GM21717 (cell line): ENCODE measurements around the gene TNFAIP8L2.

Experiments
- ATAC-seq: cut with Tn5 transposase; IDR thresholded peaks from one replicate; pipeline ENCODE4 v1.9.1; 2021; ENCODE audit warnings: mild to moderate bottlenecking, moderate library complexity; ENCODE audit not compliant: unreplicated experiment

The TNFAIP8L2 gene

DNA sequence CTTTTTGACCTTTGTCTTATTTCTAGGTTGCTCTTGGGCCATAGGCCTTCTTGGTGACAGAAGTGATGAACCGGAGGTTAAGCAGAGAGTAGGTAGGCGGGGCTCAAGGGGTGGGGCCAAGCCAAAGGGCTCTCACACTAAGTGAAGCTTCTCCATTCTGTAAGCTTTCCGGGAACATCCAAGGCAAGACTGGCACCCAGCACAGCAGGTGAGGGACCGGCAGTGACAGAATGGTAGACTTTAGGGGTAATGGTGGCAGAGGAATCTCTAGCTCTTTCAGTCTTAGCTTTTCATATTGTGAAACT, at the start of gene TNFAIP8L2:
TSS of gene TNFAIP8L2 (plus strand) at position 135 of the 305 bp plus-strand sequence. CDS start 2,049 bp downstream, outside the sequence.
- ATAC-seq = peak; percentile 62

- no peak for ATAC-seq
These were observed 49.6 kb upstream of the TNFAIP8L2 start for GRCh38 chr1:151106894-151107293.

GRCh38 chr1:151108331-151108730, 48.1 kb upstream of the TNFAIP8L2 start:
- no peak for ATAC-seq

- ATAC-seq = no peak
These were observed 42.6 kb upstream of the TNFAIP8L2 start for GRCh38 chr1:151113877-151114276.

GRCh38 chr1:151124763-151125403, 31.6 kb upstream of the TNFAIP8L2 start:
- no peak for ATAC-seq

- no peak for ATAC-seq
These were observed 27.6 kb upstream of the TNFAIP8L2 start for GRCh38 chr1:151128800-151129199.

- peak; percentile 52 for ATAC-seq
These were observed 25.4 kb upstream of the TNFAIP8L2 start for GRCh38 chr1:151130987-151131586.

- no peak for ATAC-seq
These were observed 24.6 kb upstream of the TNFAIP8L2 start for GRCh38 chr1:151131701-151132334.

- ATAC-seq = no peak
These were observed 24.0 kb upstream of the TNFAIP8L2 start for GRCh38 chr1:151132335-151133017.

- no peak for ATAC-seq
These were observed 23.2 kb upstream of the TNFAIP8L2 start for GRCh38 chr1:151133018-151133806.

- no peak for ATAC-seq
These were observed 22.1 kb upstream of the TNFAIP8L2 start for GRCh38 chr1:151134396-151134795.

- no peak for ATAC-seq
These were observed 21.5 kb upstream of the TNFAIP8L2 start for GRCh38 chr1:151134991-151135390.

- ATAC-seq = no peak
These were observed 20.7 kb upstream of the TNFAIP8L2 start for GRCh38 chr1:151135433-151136385.

DNA sequence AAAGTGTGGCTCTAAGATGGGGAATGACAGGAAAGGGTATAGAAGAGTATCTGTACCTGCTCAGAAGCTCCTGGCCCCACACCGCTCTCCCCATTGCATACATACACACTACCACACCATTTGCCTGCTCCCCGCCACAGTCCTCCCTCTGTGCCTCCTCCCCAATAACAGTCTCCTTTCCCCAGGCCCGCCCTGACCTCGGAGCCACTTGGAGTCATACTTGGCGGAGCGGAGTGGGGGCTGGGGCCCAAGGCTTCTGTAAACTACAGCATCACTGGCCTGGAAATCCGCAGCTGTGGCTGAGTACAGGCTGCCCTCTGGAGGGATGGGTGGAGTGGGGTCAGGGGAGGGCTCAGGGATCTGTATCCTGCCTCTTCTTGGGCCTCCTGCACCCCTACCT, 18.7 kb upstream of the TNFAIP8L2 start:
- ATAC-seq = no peak

DNA sequence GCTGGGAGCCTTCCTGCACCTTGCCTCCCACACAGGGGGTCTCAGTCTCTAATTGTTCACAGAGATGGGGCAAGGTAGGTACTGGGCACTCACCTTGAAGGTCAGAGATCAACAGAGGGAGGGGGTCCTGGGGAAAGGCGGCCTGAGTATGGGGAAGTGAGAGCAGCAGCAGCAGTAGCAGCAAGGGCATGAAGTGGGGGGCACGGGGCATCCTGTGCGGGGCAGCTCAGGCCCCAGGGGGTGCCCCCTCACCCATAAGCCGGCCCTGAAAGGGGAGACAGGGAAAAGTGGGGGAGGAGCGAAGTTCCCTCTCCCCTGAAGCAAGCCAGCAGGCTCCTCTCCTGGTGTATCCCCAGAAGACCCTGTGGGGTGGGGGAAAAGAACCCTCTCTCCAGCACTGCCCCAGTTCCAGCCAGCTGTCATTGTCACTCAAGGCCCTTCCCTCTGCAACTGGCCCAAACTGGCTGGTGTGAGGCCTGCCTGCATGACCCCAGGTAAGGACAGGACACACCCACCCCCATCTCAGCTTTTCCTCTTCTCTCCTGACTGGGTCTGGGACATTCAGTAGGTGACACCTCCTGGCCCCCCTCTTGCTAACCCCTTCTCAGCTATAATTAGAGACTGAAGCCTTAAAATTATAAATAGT, 13.9 kb upstream of the TNFAIP8L2 start:
- no peak for ATAC-seq

DNA sequence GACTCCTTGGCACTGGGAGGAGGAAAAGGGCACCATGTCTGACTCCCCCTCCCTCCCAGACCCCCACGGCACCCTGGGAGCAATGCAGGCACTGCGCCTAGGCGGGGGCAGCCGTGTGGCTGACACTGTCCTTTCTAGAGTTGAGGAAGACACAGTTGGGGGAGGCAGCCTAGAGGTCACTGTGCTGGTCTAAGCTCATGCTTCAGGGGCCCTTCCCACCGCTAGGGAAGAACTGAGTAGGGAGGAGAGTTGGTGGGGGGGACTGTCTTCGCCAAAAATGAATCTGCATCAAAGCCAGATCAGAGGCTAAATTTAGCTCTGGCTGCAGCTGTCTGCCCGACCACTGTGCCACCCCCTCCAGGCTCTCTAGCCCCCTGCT, 13.4 kb upstream of the TNFAIP8L2 start:
- ATAC-seq = no peak

GRCh38 chr1:151143986-151144385, 12.5 kb upstream of the TNFAIP8L2 start:
- no peak for ATAC-seq

GRCh38 chr1:151144474-151145303, 11.8 kb upstream of the TNFAIP8L2 start:
- ATAC-seq = no peak
